ENCODE results near the gene NDUFA9.

Gene NDUFA9

GRCh38 chr12:4610481-4610880 lies 38.4 kb upstream of the NDUFA9 start:
- TF ChIP-seq CTCF (IDR thresholded peaks at IDR 0.05; ENCODE audit: insufficient read depth, low read depth, low read length, missing control alignments), result no peak
- no peak for DNase-seq (ENCODE audit: low read depth)
- H3K4me3 ChIP-seq (ENCODE audit: low read length), result no peak overlapping the region

GRCh38 chr12:4615667-4616066 lies 33.2 kb upstream of the NDUFA9 start:
- no peak for DNase-seq (ENCODE audit: low read depth)
- H3K4me3 ChIP-seq (ENCODE audit: low read length), result no peak overlapping the region
- no peak for TF ChIP-seq CTCF (IDR thresholded peaks at IDR 0.05; ENCODE audit: insufficient read depth, low read depth, low read length, missing control alignments)

GRCh38 chr12:4621511-4621910 lies 27.4 kb upstream of the NDUFA9 start:
- H3K4me3 ChIP-seq (ENCODE audit: low read length), result no peak overlapping the region
- DNase-seq (ENCODE audit: low read depth), result peak; percentile 58
- TF ChIP-seq CTCF (IDR thresholded peaks at IDR 0.05; ENCODE audit: insufficient read depth, low read depth, low read length, missing control alignments), result no peak

- peak; percentile 33 for DNase-seq (ENCODE audit: low read depth)
- no peak overlapping the region for H3K4me3 ChIP-seq (ENCODE audit: low read length)
- TF ChIP-seq CTCF (IDR thresholded peaks at IDR 0.05; ENCODE audit: insufficient read depth, low read depth, low read length, missing control alignments), result no peak
These were observed 22.4 kb upstream of the NDUFA9 start for GRCh38 chr12:4626543-4626942.

GRCh38 chr12:4628406-4628805 lies 20.5 kb upstream of the NDUFA9 start:
- H3K4me3 ChIP-seq (ENCODE audit: low read length), result no peak overlapping the region
- no peak for TF ChIP-seq CTCF (IDR thresholded peaks at IDR 0.05; ENCODE audit: insufficient read depth, low read depth, low read length, missing control alignments)
- peak; percentile 72 for DNase-seq (ENCODE audit: low read depth)

- DNase-seq (ENCODE audit: low read depth), result no peak
- H3K4me3 ChIP-seq (ENCODE audit: low read length), result no peak overlapping the region
- TF ChIP-seq CTCF (IDR thresholded peaks at IDR 0.05; ENCODE audit: insufficient read depth, low read depth, low read length, missing control alignments), result no peak
These were observed 18.7 kb upstream of the NDUFA9 start for GRCh38 chr12:4630262-4630661.

GRCh38 chr12:4643747-4644146 lies 5.2 kb upstream of the NDUFA9 start:
- no peak overlapping the region for H3K4me3 ChIP-seq (ENCODE audit: low read length)
- TF ChIP-seq CTCF (IDR thresholded peaks at IDR 0.05; ENCODE audit: insufficient read depth, low read depth, low read length, missing control alignments), result no peak
- DNase-seq (ENCODE audit: low read depth), result no peak
